ENCODE results near the gene C9orf50.
A peak's percentile ranks its signal among the peaks of the same experiment; 100 is the strongest.

DNA sequence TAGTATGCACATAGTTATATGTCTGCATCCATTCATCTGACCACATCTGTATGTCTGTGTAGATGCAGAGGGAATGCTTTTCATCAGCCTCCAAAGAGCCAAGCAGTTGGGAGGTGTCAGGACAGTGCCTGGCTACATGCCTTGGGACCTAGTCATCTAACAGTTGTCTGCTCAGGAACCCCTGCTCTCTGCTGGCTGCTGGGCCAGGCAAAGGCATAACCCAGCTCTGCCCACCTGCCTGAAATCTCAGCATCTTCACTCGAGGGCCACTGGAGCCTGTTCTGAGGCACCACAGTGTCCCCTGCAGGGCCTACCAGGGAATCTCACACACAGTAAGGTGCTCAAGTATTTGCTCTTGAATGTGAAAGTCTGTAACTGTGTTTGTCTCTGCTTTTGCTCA is 3.7 kb downstream of the C9orf50 start:
- peak; percentile 41 to 46 for TF ChIP-seq CTCF (IDR thresholded peaks at IDR 0.05; ENCODE audit: extremely low read depth in 1 of 2, insufficient read depth in 1 of 2, low read depth in 1 of 2, low read length in 2 of 2)
- TF ChIP-seq EZH2 (IDR thresholded peaks at IDR 0.05; ENCODE audit: borderline replicate concordance, low read depth, low read length, severe bottlenecking), result no peak
- no peak for TF ChIP-seq POLR2A (IDR thresholded peaks at IDR 0.05; ENCODE audit: low read depth, low read length)
- no peak for TF ChIP-seq POLR2AphosphoS5 (IDR thresholded peaks at IDR 0.05; ENCODE audit: insufficient read depth, low read depth, low read length)
- TF ChIP-seq MAX (IDR thresholded peaks at IDR 0.05; ENCODE audit: insufficient read depth, insufficient read length), result no peak
